Sigmoid colon (tissue), 4 donors: ENCODE data around the gene ZNF593OS.

Experiments
- EP300 ChIP-seq, 4 donors: sonication (generic); formaldehyde crosslinking; IDR thresholded peaks; one replicate each; pipeline ENCODE4 v1.6.1; 2017; ENCODE audit warnings: antibody characterized with exemption in 4 of 4
- POLR2A ChIP-seq, 2 donors: fragments of 450-650 bp; IDR thresholded peaks; one replicate each; pipeline ENCODE4 v1.6.1; 2016; ENCODE audit warnings: antibody characterized with exemption in 2 of 2, mild to moderate bottlenecking in 2 of 2, moderate library complexity in 2 of 2
- POLR2AphosphoS5 ChIP-seq, 4 donors: sonication (generic); formaldehyde crosslinking; IDR thresholded peaks; one replicate each; pipeline ENCODE4 v1.6.1; 2017; ENCODE audit warnings: antibody characterized with exemption in 4 of 4
- TF ChIP-seq, protein P1 (sequence below), 4 experiments: fragments of 450-650 bp in 3 of 4; fragments of 200-600 bp in 1 of 4; IDR thresholded peaks; one replicate each; pipeline ENCODE4 v1.5.1; 2016 to 2019; ENCODE audit warnings: antibody characterized with exemption in 4 of 4, mild to moderate bottlenecking in 3 of 4, moderate library complexity in 2 of 4

DNA sequence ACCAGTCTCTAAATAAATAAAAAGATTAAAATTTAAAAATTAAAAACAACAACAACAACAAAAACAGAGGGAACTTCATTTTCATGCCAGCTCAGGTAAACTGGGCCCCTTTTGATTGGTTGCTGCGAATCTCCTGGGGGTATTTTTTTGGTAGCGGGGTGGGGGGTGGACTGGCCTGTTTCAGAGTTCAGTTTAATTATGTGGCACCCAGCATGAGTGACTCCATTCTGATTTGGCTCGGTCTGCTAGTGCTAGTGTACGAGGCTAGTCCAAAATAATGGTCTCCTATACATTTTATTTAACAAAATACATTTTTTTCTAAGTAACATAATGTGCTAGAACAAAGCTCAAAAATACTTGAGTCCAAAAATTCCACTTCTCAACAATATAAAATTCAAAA, 41.9 kb downstream of the ZNF593OS start:
- TF ChIP-seq, protein P1, sequence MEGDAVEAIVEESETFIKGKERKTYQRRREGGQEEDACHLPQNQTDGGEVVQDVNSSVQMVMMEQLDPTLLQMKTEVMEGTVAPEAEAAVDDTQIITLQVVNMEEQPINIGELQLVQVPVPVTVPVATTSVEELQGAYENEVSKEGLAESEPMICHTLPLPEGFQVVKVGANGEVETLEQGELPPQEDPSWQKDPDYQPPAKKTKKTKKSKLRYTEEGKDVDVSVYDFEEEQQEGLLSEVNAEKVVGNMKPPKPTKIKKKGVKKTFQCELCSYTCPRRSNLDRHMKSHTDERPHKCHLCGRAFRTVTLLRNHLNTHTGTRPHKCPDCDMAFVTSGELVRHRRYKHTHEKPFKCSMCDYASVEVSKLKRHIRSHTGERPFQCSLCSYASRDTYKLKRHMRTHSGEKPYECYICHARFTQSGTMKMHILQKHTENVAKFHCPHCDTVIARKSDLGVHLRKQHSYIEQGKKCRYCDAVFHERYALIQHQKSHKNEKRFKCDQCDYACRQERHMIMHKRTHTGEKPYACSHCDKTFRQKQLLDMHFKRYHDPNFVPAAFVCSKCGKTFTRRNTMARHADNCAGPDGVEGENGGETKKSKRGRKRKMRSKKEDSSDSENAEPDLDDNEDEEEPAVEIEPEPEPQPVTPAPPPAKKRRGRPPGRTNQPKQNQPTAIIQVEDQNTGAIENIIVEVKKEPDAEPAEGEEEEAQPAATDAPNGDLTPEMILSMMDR (IDR thresholded peaks at IDR 0.05): no peak
- no peak for TF ChIP-seq POLR2A (IDR thresholded peaks at IDR 0.05)
- TF ChIP-seq EP300 (IDR thresholded peaks at IDR 0.05): no peak
- TF ChIP-seq POLR2AphosphoS5 (IDR thresholded peaks at IDR 0.05): no peak
